ENCODE results near the gene CYP26C1.

GRCh38 chr10:93058139-93058538 lies 2.5 kb upstream of the CYP26C1 start:
- TF ChIP-seq CTCF (IDR thresholded peaks at IDR 0.05; ENCODE audit: low read length) (no peak), EZH2 (IDR thresholded peaks at IDR 0.05; ENCODE audit: borderline replicate concordance, low read length) (no peak)
